ENCODE data around the gene EMC10.

- no peak for TF ChIP-seq SMC3 (IDR thresholded peaks at IDR 0.05; ENCODE audit: borderline replicate concordance, low read length)
- TF ChIP-seq ELK1 (IDR thresholded peaks at IDR 0.05; ENCODE audit: low read depth, low read length) = no peak
- TF ChIP-seq TBL1XR1 (IDR thresholded peaks at IDR 0.05; ENCODE audit: low read depth, low read length) = no peak
- no peak for TF ChIP-seq SRF (IDR thresholded peaks at IDR 0.05; ENCODE audit: low read depth in 2 of 2, low read length in 2 of 2)
- no peak for TF ChIP-seq TAF1 (IDR thresholded peaks at IDR 0.05; ENCODE audit: borderline replicate concordance, low read depth, low read length)
- no peak for TF ChIP-seq EZH2 (IDR thresholded peaks at IDR 0.05; ENCODE audit: borderline replicate concordance, control insufficient read depth, low read depth, low read length)
These were observed 36.0 kb downstream of the EMC10 start for GRCh38 chr19:50512112-50512998.
